ENCODE data around the gene MXRA7.

MXRA7 gene

DNA sequence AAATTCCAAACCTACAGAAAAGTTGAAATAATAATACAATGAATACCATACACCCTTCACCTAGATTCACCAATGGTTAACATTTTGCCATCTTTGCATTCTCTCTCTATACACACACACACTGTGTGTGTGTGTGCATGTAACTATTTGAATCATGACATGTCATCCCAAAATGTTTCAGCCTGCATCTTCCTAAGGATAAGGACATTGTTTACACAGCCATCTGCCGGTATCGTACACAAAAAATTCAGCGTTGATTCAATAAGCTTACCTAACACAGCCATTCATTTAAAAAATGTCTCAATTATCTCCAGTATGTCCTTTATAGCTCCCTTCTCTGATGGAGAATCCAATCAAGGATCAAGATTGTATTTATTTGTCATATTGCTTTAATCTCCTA is 3.9 kb downstream of the MXRA7 start:
- H3K27ac ChIP-seq (ENCODE audit: low read length) = no peak overlapping the region
- H2AFZ ChIP-seq (ENCODE audit: low read depth, low read length) = no peak overlapping the region
- H3K36me3 ChIP-seq (ENCODE audit: insufficient read depth, low read length) = no peaks in the 10 kb centered on the region
- no peak for DNase-seq
- no peak overlapping the region for H3K9ac ChIP-seq (ENCODE audit: low read depth, low read length)
- peaks cover 9% of the 10 kb centered on the region for H3K4me1 ChIP-seq (ENCODE audit: insufficient read depth, low read length)
- TF ChIP-seq EZH2 (IDR thresholded peaks at IDR 0.05; ENCODE audit: borderline replicate concordance, low read depth, low read length, severe bottlenecking) = no peak
- TF ChIP-seq, protein P1, sequence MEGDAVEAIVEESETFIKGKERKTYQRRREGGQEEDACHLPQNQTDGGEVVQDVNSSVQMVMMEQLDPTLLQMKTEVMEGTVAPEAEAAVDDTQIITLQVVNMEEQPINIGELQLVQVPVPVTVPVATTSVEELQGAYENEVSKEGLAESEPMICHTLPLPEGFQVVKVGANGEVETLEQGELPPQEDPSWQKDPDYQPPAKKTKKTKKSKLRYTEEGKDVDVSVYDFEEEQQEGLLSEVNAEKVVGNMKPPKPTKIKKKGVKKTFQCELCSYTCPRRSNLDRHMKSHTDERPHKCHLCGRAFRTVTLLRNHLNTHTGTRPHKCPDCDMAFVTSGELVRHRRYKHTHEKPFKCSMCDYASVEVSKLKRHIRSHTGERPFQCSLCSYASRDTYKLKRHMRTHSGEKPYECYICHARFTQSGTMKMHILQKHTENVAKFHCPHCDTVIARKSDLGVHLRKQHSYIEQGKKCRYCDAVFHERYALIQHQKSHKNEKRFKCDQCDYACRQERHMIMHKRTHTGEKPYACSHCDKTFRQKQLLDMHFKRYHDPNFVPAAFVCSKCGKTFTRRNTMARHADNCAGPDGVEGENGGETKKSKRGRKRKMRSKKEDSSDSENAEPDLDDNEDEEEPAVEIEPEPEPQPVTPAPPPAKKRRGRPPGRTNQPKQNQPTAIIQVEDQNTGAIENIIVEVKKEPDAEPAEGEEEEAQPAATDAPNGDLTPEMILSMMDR (IDR thresholded peaks at IDR 0.05; ENCODE audit: borderline replicate concordance, extremely low read depth, low read length, poor library complexity, severe bottlenecking) = no peak
- peaks cover 29% of the 10 kb centered on the region for H3K27me3 ChIP-seq (ENCODE audit: insufficient read depth, low read length, poor library complexity)
- ATAC-seq (ENCODE audit: insufficient read depth, low read depth) = no peak
- no peak overlapping the region for H3K4me3 ChIP-seq (ENCODE audit: low read depth in 1 of 2, low read length in 2 of 2)
- H4K20me1 ChIP-seq (ENCODE audit: insufficient read depth, low read length) = peaks cover 14% of the 10 kb centered on the region; the same call in 1 of the 2 replicates
- no peaks in the 10 kb centered on the region for H3K79me2 ChIP-seq (ENCODE audit: insufficient read depth, low read length)
- H3K9me3 ChIP-seq (ENCODE audit: insufficient read depth, low read length, severe bottlenecking) = no peaks in the 10 kb centered on the region
- H3K4me2 ChIP-seq (ENCODE audit: insufficient read depth, low read length) = no peak overlapping the region

GRCh38 chr17:76704805-76705204 is 6.0 kb downstream of the MXRA7 start:
- H3K4me2 ChIP-seq (ENCODE audit: insufficient read depth, low read length) = no peak overlapping the region
- H3K36me3 ChIP-seq (ENCODE audit: insufficient read depth, low read length) = no peaks in the 10 kb centered on the region
- no peak for ATAC-seq (ENCODE audit: insufficient read depth, low read depth)

DNA sequence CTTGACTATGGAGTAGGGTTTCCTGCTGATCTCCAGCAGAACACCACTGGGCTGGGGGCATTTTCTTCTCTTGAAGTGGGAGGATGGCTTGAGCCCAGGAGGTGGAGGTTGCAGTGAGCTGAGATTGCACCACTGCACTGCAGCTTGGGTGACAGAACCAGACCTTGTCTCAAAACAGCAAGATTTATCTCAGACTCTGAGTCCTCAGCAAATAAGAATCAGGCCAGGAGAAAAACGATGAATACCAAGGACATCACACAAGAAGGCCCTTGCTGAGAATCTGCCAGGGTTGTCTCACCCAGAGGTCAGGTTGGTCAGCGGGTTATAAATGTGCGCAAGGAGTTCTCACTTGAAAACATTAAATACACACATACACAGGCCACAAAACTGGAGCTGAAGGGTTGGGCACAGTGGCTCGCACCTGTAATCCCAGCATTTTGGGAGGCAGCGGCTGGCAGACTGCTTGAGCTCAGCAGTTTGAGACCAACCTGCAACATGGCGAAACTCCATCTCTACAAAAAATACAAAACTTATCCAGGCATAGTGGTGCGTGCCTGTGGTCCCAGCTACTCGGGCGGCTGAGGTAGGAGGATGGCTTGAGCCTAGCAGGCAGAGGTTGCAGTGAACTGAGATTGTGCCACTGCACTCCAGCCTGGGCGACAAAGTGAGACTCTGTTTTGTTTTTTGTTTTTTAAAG is 7.7 kb downstream of the MXRA7 start:
- Histone ChIP-seq H3K36me3 (ENCODE audit: insufficient read depth, low read length) (no peaks in the 10 kb centered on the region), H3K27ac (ENCODE audit: low read length) (no peak overlapping the region), H4K20me1 (ENCODE audit: insufficient read depth, low read length) (no peaks in the 10 kb centered on the region), H3K27me3 (ENCODE audit: insufficient read depth, low read length, poor library complexity) (no peaks in the 10 kb centered on the region), H2AFZ (ENCODE audit: low read depth, low read length) (no peak overlapping the region), H3K9me3 (ENCODE audit: insufficient read depth, low read length, severe bottlenecking) (no peaks in the 10 kb centered on the region), H3K79me2 (ENCODE audit: insufficient read depth, low read length) (no peaks in the 10 kb centered on the region), H3K4me3 (ENCODE audit: low read depth in 1 of 2, low read length in 2 of 2) (no peak overlapping the region), H3K4me2 (ENCODE audit: insufficient read depth, low read length) (no peak overlapping the region), H3K4me1 (ENCODE audit: insufficient read depth, low read length) (no peaks in the 10 kb centered on the region), H3K9ac (ENCODE audit: low read depth, low read length) (no peak overlapping the region)
- DNase-seq (no peak), ATAC-seq (ENCODE audit: insufficient read depth, low read depth) (no peak)
- TF ChIP-seq, protein P1 (IDR thresholded peaks at IDR 0.05; ENCODE audit: borderline replicate concordance, extremely low read depth, low read length, poor library complexity, severe bottlenecking) = no peak
- TF ChIP-seq EZH2 (IDR thresholded peaks at IDR 0.05; ENCODE audit: borderline replicate concordance, low read depth, low read length, severe bottlenecking) = no peak

More at GRCh38 chr17:76704805-76705204, 6.0 kb downstream of the MXRA7 start:
- peaks cover 11% of the 10 kb centered on the region; the same call in 1 of the 2 replicates for H4K20me1 ChIP-seq (ENCODE audit: insufficient read depth, low read length)
- H2AFZ ChIP-seq (ENCODE audit: low read depth, low read length) = no peak overlapping the region
- TF ChIP-seq, protein P1 (IDR thresholded peaks at IDR 0.05; ENCODE audit: borderline replicate concordance, extremely low read depth, low read length, poor library complexity, severe bottlenecking) = no peak
- no peak for TF ChIP-seq EZH2 (IDR thresholded peaks at IDR 0.05; ENCODE audit: borderline replicate concordance, low read depth, low read length, severe bottlenecking)
- H3K27me3 ChIP-seq (ENCODE audit: insufficient read depth, low read length, poor library complexity) = peaks cover 15% of the 10 kb centered on the region
- no peaks in the 10 kb centered on the region for H3K9me3 ChIP-seq (ENCODE audit: insufficient read depth, low read length, severe bottlenecking)
- no peak overlapping the region for H3K27ac ChIP-seq (ENCODE audit: low read length)
- no peak overlapping the region for H3K4me3 ChIP-seq (ENCODE audit: low read depth in 1 of 2, low read length in 2 of 2)
- H3K4me1 ChIP-seq (ENCODE audit: insufficient read depth, low read length) = no peaks in the 10 kb centered on the region; the same call in 1 of the 2 replicates
- H3K9ac ChIP-seq (ENCODE audit: low read depth, low read length) = no peak overlapping the region
- no peaks in the 10 kb centered on the region for H3K79me2 ChIP-seq (ENCODE audit: insufficient read depth, low read length)
- DNase-seq = no peak
